GM19193 (cell line): Measurements from ENCODE around the gene MLH3.

Source experiments
- POLR2A ChIP-seq: IDR thresholded peaks from 4 replicates; pipeline ENCODE4 v1.6.1; 2011; ENCODE audit not compliant: insufficient read depth, insufficient read length; ENCODE audit errors: extremely low read depth

Gene MLH3

DNA sequence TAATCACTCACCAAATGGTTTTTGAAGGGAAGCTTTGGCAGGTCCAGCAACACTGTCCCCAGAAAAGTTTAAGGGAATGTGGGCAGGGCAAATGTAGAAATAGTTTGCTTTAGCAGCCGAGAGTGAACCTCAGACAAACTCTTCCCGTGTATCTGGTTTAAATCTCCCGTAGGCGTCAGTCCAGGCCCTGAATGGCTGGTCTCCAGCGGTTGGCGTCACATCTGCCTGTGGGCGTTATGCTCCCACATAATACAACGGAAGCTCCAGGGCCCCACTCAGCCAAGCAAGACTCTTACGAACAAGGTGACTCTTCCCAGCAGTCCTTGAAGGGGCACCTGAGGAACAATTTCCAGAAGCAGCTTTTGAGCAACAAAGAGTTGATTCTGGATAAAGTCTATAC is 19.1 kb upstream of the MLH3 start:
- TF ChIP-seq POLR2A = no peak

- TF ChIP-seq POLR2A = no peak
Observed at GRCh38 chr14:75069811-75070145, 18.5 kb upstream of the MLH3 start.

- TF ChIP-seq POLR2A = peak; percentile 77
Observed at GRCh38 chr14:75069121-75069810, 18.0 kb upstream of the MLH3 start, which contains the start of gene ZC2HC1C. ZC2HC1C (plus strand) TSS chr14:75069641; CDS start chr14:75070574, 933 bp downstream.

DNA sequence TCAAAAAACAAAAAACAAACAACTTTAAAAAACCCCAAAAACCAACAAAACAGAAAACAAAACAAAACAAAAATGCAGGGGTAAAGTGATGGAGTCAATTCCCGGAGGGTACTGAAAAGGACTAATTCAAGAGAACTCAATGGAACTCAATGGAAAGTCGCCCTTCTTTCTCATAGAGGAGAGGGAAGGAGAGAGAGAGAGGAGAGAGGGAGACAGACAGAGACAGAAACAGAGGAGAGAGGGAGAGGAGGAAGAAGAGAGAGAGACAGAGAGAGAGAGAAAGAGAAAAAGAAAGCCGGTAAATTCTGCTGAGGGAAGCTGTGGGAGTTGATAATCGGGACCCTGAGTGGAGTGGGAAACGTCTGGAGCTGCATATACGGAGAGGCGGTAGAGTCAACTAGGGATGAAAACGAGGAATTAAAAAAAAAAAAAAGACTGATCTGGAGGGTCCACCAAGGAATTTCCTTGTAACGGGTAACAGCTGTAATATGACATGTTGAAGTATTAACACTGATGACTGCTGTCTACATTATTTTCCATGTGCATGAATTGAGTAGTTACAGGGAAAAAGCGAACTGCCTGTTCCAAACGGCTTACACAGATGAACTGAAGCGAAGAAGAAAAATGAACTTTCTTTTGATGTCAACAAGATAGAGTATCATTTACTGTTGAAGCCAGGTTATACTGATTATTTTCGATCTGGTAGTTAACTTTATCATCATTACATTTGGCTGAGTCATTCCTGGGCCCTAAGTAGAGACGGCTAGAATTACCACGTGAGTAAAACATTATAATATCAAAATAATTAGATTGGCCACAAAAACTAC is 17.2 kb upstream of the MLH3 start:
- TF ChIP-seq POLR2A = no peak

- TF ChIP-seq POLR2A = no peak
Observed at GRCh38 chr14:75067212-75067611, 15.9 kb upstream of the MLH3 start.

DNA sequence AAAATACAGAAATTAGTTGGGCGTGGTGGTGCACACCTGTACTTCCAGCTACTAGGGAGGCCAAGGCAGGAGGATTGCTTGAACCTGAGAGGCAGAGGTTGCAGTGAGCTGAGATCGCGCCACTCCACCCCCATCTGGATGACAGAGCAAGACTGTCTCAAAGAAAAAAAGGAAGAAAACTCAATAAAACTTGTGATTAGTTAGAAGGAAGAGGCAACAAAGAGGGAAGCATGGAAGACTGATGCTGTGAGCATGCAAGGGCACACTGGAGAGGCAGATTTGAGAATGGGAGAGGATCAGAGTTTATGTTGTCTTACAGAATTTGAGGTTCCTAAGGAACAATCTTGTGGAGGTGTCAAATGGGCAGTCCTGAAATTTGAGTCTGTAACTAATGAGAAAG is 15.4 kb upstream of the MLH3 start:
- TF ChIP-seq POLR2A = no peak

DNA sequence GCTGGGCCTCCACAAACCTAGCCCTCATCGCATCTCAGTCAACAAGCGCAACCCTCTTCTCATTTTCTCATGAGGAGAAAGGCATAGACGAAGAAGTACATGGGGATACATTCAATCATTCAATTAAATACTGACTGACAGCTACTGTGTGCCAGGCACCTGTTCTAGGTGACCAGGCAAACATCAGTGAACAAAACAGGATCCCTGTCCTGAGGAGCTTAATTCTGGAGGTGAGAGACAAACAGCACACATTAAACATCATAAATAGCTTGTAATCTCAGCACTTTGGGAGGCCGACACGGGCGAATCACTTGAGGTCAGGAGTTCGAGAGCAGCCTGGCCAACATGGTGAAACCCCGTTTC is 12.9 kb upstream of the MLH3 start:
- no peak for TF ChIP-seq POLR2A

GRCh38 chr14:75063491-75064204 is 12.4 kb upstream of the MLH3 start, which contains the start of gene ACYP1:
ACYP1 (minus strand) TSS chr14:75064024; CDS start chr14:75063553, 471 bp downstream.
- peak; percentile 81 for TF ChIP-seq POLR2A

DNA sequence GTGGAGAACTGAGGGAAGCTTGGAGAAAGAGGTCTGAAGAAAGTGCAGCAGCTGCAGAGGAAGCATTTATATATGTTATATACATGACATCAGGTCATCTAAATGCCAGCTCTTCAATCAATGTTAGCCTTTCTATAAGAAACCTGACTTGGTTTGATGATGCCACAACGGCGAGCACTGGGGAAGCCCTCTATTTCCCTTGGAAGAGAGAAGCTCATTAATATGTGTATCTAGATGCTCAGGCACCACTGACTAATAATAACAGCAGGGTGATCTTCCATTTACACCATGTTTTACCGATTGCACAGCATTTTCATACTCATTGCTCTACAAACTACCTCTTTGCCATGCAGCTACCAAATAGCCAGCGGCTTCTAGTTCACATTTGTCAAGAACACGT is 11.7 kb upstream of the MLH3 start:
- TF ChIP-seq POLR2A = no peak

DNA sequence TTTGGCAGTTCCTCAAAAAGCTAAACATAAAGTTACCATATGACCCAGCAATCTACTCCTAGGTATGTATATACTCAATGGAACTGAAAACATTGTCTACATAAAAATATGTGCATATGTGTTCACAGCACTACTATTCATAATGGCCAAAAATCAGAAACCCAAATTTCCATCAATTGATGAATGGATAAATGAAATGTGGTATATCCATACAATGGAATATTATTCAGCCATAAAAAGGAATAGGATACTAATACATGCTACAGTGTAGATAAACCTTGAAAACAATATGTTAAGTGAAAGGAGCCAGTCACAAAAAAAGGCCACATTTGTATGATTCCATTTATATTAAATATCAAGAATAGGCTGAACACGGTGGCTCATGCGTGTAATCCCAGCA is 9.2 kb upstream of the MLH3 start:
- no peak for TF ChIP-seq POLR2A

DNA sequence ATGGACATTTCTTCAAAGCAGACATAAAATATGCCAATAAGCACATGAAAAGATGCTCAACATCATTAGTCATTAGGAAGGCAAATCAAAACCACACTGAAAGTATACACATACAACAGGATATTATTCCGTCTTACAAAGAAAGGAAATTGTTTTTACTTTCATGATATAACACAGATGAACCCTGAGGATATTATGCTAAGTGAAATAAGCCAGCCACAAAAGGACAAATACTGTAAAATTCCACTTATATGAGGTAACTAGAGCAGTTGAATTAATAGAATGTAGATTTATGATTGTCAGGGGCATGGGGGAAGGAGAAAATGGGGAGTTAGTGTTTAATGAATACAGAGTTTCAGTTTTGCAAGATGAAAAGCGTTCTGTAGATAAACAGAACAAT is 8.4 kb upstream of the MLH3 start:
- no peak for TF ChIP-seq POLR2A

DNA sequence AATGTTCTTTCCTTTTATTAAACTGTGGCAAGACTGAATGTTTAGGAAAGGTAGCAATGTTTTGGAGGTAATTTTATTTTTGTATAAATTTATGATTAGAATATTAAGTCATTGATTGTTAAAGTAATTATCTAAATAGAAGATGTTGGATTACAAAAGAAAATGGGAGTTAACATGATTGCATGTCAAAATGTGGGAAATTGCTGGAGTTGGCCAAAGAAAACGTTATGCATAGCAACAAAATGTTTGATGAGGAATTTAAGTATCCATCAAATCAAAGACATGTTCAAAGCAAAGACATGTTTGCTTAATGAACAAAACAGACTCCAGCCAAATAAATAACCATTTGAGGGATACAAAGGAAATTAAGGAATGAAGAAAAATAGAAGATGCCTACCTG is 3.2 kb upstream of the MLH3 start:
- TF ChIP-seq POLR2A = no peak

DNA sequence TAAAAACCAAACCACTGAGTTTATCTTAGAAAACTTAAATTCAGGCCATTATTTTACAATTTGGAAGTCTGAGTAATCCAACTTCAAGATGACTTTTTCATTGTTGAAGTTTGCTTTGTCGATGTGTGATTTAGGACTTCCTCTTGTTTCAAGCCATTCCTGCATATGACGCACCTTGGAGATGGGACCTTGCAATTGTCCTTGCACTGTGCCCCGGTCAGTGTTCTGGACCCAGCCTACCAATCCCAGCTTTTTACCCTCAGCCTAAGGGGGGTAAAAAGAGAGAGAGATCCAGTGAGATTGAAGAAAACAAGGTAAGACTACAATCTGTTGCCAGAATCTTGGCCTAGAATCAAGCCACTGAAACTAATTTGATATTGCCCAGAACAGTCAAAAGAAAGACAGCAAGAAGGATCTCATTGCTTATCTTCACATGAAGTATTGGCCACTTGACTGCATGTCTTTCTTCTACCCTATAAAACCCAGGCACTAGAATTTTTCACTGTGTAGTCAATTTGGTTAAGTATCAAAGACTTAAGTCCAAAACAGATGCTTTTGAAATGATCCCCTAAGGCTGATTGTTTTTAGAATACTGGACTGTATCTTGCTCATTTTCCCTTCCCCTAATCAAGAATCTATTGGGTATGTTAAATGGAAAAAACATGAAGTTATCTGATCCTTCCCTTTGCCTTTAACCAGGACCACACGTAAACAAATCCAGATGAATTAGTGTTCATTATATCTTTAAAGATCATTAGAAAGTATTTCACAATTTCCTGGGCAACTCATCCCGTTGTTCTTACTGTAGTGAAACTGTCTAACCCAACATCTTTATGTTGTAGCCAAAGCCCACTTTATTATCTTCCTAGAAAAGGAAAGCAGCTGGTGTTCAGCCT is 2.4 kb upstream of the MLH3 start:
- no peak for TF ChIP-seq POLR2A

DNA sequence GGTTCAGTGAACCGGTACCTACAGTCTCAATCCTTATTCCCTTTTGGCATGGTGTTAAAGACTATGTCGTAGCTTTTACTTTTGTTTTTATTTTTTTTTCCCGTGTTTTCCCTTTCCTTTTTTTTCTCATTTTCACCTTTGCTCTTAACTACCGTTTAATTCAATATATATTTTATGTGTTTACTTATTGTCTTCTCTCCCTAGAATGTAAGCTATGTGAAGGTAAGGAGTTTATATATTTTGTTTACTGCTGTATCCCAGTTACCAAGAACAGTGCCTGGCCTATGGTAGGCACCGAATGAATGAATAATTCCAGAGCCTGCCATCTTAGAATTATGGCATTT is 261 bp upstream of the MLH3 start:
- TF ChIP-seq POLR2A = no peak
